Mesenchymal stem cell (in vitro differentiated cells and primary cell): Measurements from ENCODE around the gene DLEC1.

ENCODE experiments used
- DNase-seq: peaks from one replicate; pipeline ENCODE4 v3.0.0-alpha.2; 2013
- H2AFZ ChIP-seq: one replicate; pipeline ENCODE4 v1.6.1; 2013; ENCODE audit warnings: low read depth, mild to moderate bottlenecking, control low read depth, inconsistent platforms, low read length, moderate library complexity
- H2AK5ac ChIP-seq: 2 replicates; pipeline ENCODE4 v1.6.1; 2013; ENCODE audit warnings: low read length, moderate library complexity, mild to moderate bottlenecking, inconsistent platforms; ENCODE audit not compliant: severe bottlenecking
- H2BK120ac ChIP-seq: one replicate; pipeline ENCODE4 v1.6.1; 2013; ENCODE audit warnings: low read depth, mild to moderate bottlenecking, inconsistent platforms, low read length, moderate library complexity
- H2BK12ac ChIP-seq, 2 experiments: one replicate each; pipeline ENCODE4 v1.6.1; 2013; ENCODE audit warnings: inconsistent platforms in 2 of 2, low read length in 2 of 2, mild to moderate bottlenecking in 2 of 2, moderate library complexity in 2 of 2, control low read depth in 1 of 2
- H2BK15ac ChIP-seq: one replicate; pipeline ENCODE4 v1.6.1; 2013; ENCODE audit warnings: mild to moderate bottlenecking, low read depth, inconsistent platforms; ENCODE audit not compliant: poor library complexity, severe bottlenecking
- H2BK5ac ChIP-seq: 2 replicates; pipeline ENCODE4 v1.6.1; 2013; ENCODE audit warnings: low read depth, mild to moderate bottlenecking, low read length, control low read depth, inconsistent platforms; ENCODE audit not compliant: poor library complexity, severe bottlenecking
- H3K14ac ChIP-seq, 2 experiments: one replicate each; pipeline ENCODE4 v1.6.1; 2013; ENCODE audit warnings: inconsistent platforms in 2 of 2, low read length in 2 of 2, control low read depth in 1 of 2, mild to moderate bottlenecking in 1 of 2, moderate library complexity in 1 of 2
- H3K18ac ChIP-seq, 2 experiments: one replicate each; pipeline ENCODE4 v1.6.1; 2013; ENCODE audit warnings: inconsistent platforms in 2 of 2, low read length in 2 of 2, control low read depth in 1 of 2, low read depth in 1 of 2, mild to moderate bottlenecking in 1 of 2
- H3K23ac ChIP-seq, 2 experiments: one replicate each; pipeline ENCODE4 v1.6.1; 2013; ENCODE audit warnings: inconsistent platforms in 2 of 2, low read length in 2 of 2, mild to moderate bottlenecking in 2 of 2, moderate library complexity in 2 of 2, control low read depth in 1 of 2
- H3K27ac ChIP-seq: 2 replicates; pipeline ENCODE4 v1.5.1; 2013; ENCODE audit warnings: mild to moderate bottlenecking, moderate library complexity, low read length, control low read depth, inconsistent platforms; ENCODE audit not compliant: poor library complexity, severe bottlenecking
- H3K27me3 ChIP-seq, 2 experiments: 2 replicates each; pipeline versions ENCODE4 v1.6.1 to v1.7.0; 2013; ENCODE audit warnings: low read length in 2 of 2, mild to moderate bottlenecking in 2 of 2, moderate library complexity in 2 of 2, control low read depth in 1 of 2, inconsistent platforms in 1 of 2; ENCODE audit not compliant: control insufficient read depth in 1 of 2, insufficient read depth in 1 of 2
- H3K36me3 ChIP-seq, 2 experiments: 2 replicates each; pipeline versions ENCODE4 v1.6.1 to v1.7.0; 2013; ENCODE audit warnings: low read length in 2 of 2, control low read depth in 1 of 2, inconsistent platforms in 1 of 2, low read depth in 1 of 2, mild to moderate bottlenecking in 1 of 2; ENCODE audit not compliant: insufficient read depth in 2 of 2, control insufficient read depth in 1 of 2
- H3K4ac ChIP-seq, 2 experiments: one replicate each; pipeline ENCODE4 v1.6.1; 2013; ENCODE audit warnings: inconsistent platforms in 2 of 2, low read length in 2 of 2, mild to moderate bottlenecking in 2 of 2, moderate library complexity in 2 of 2, control low read depth in 1 of 2, low read depth in 1 of 2
- H3K4me1 ChIP-seq: 2 replicates; pipeline ENCODE4 v1.6.1; 2013; ENCODE audit warnings: low read depth, low read length, control low read depth; ENCODE audit not compliant: control insufficient read depth, insufficient read depth
- H3K4me2 ChIP-seq: 2 replicates; pipeline ENCODE4 v1.6.1; 2013; ENCODE audit warnings: low read length, mild to moderate bottlenecking, inconsistent platforms; ENCODE audit not compliant: poor library complexity, severe bottlenecking
- H3K4me3 ChIP-seq, 2 experiments: 2 replicates each; pipeline versions ENCODE4 v1.5.1 to v1.7.0; 2013; ENCODE audit warnings: low read length in 2 of 2, mild to moderate bottlenecking in 2 of 2, control low read depth in 1 of 2, low read depth in 1 of 2; ENCODE audit not compliant: insufficient read depth in 1 of 2
- H3K79me1 ChIP-seq: replicated peaks from 2 replicates; pipeline ENCODE4 v1.6.1; 2013; ENCODE audit warnings: mild to moderate bottlenecking, control low read depth, low read length, inconsistent platforms; ENCODE audit not compliant: poor library complexity, severe bottlenecking
- H3K9ac ChIP-seq: 2 replicates; pipeline ENCODE4 v1.7.0; 2013; ENCODE audit warnings: mild to moderate bottlenecking, low read length, moderate library complexity
- H3K9me3 ChIP-seq: 2 replicates; pipeline ENCODE4 v1.7.0; 2013; ENCODE audit warnings: mild to moderate bottlenecking, low read length; ENCODE audit not compliant: control insufficient read depth
- H4K8ac ChIP-seq: one replicate; pipeline ENCODE4 v1.6.1; 2013; ENCODE audit warnings: inconsistent platforms, mild to moderate bottlenecking, low read length, moderate library complexity
- H4K91ac ChIP-seq: one replicate; pipeline ENCODE4 v1.6.1; 2013; ENCODE audit warnings: mild to moderate bottlenecking, low read length, inconsistent platforms
- WGBS: methylation state at CpG from one replicate; pipeline ENCODE4 v1.1.7; 2013; ENCODE audit warnings: mixed read lengths; 5-methylcytosine and 5-hydroxymethylcytosine counted together

Gene DLEC1

DNA sequence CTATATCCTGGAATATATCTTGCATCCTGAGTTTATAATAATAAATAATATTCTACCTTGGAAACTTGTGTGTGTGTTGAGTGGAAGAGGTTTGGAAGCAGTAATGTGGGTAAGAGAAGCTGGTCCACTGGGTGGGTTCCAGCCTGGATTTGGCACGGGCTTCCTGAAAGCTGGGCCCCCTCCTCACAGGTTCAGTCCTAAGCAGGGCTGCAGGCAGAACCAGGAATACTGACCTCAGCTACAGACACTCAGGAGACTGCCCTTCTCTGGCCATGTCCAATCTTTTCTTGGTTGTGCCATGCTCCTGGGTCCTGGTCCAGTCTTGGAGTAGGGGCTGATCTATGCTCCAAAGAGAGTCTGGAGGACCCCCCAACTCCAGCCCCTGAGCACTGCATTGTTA, 104.0 kb downstream of the DLEC1 start:
- Histone ChIP-seq H2BK120ac (no peak overlapping the region), H3K23ac (no peak overlapping the region), H2BK5ac (no peak overlapping the region), H2BK12ac (no peak overlapping the region), H3K9me3 (peaks cover 14% of the 10 kb centered on the region), H2AK5ac (no peak overlapping the region), H3K79me1 (peaks cover 19% of the 10 kb centered on the region), H4K91ac (no peak overlapping the region), H2AFZ (no peak overlapping the region), H3K14ac (no peak overlapping the region), H3K27ac (no peak overlapping the region), H3K4ac (no peak overlapping the region), H3K4me1 (peaks cover 22% of the 10 kb centered on the region), H3K18ac (no peak overlapping the region), H4K8ac (no peak overlapping the region), H3K4me3 (no peak overlapping the region), H3K36me3 (peaks cover 23 to 24% of the 10 kb centered on the region in 2 experiments), H3K9ac (no peak overlapping the region), H2BK15ac (no peak overlapping the region), H3K27me3 (no peaks in the 10 kb centered on the region), H3K4me2 (no peak overlapping the region)
- DNase-seq, result no peak
- WGBS, result 100% methylated on average over 1 of the region's 1 CpG

GRCh38 chr3:38143511-38143910, 104.5 kb downstream of the DLEC1 start:
- Histone ChIP-seq H2BK5ac (no peak overlapping the region), H3K27ac (no peak overlapping the region), H3K9me3 (peaks cover 14% of the 10 kb centered on the region), H3K27me3 (no peaks in the 10 kb centered on the region), H4K91ac (no peak overlapping the region), H3K14ac (no peak overlapping the region), H2BK12ac (no peak overlapping the region), H3K18ac (no peak overlapping the region), H3K23ac (no peak overlapping the region), H3K36me3 (peaks cover 23 to 24% of the 10 kb centered on the region in 2 experiments), H3K4me2 (no peak overlapping the region), H3K4ac (no peak overlapping the region), H3K9ac (no peak overlapping the region), H3K4me3 (no peak overlapping the region), H2AFZ (no peak overlapping the region), H4K8ac (no peak overlapping the region), H2BK120ac (no peak overlapping the region), H3K4me1 (peaks cover 17% of the 10 kb centered on the region), H3K79me1 (peaks cover 19% of the 10 kb centered on the region), H2BK15ac (no peak overlapping the region), H2AK5ac (no peak overlapping the region)
- no peak for DNase-seq
- 73% methylated on average over 3 of the region's 3 CpGs for WGBS

DNA sequence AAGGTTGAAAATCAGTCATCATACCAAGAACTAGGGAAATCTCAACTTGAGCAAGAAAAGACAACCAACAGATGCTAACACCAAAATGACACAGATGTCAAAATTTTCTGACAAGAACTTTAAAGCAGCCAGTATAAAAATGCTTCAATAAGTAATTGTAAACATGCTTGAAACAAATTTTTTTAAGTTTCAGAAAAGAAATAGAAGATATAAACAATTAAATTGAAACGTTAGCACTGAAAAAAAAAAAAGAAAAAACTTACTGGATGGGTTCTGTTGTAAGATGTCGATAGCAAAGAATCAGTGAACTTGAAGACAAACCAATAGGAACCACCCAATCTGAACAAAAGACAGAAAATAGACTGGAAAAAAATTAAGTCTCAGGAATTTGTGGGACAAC, 107.5 kb downstream of the DLEC1 start:
- no peak overlapping the region for H3K14ac ChIP-seq
- no peaks in the 10 kb centered on the region for H3K79me1 ChIP-seq
- no peak overlapping the region for H4K8ac ChIP-seq
- no peak overlapping the region for H2BK5ac ChIP-seq
- H2AFZ ChIP-seq, result no peak overlapping the region
- no peak overlapping the region for H3K4me2 ChIP-seq
- H3K27ac ChIP-seq, result no peak overlapping the region
- H3K18ac ChIP-seq, result no peak overlapping the region
- no peaks in the 10 kb centered on the region for H3K27me3 ChIP-seq
- no peak for DNase-seq
- H4K91ac ChIP-seq, result no peak overlapping the region
- H3K4me3 ChIP-seq, result no peak overlapping the region
- H3K23ac ChIP-seq, result no peak overlapping the region
- no peak overlapping the region for H2BK120ac ChIP-seq
- H2BK15ac ChIP-seq, result no peak overlapping the region
- H3K4ac ChIP-seq, result no peak overlapping the region
- no peak overlapping the region for H3K9ac ChIP-seq
- peaks cover 6% of the 10 kb centered on the region for H3K4me1 ChIP-seq
- H2BK12ac ChIP-seq, result no peak overlapping the region
- no CpG with 5 or more reads among the region's 2 CpGs for WGBS
- H3K36me3 ChIP-seq, result peaks cover 10 to 12% of the 10 kb centered on the region in 2 experiments
- peaks cover 14% of the 10 kb centered on the region for H3K9me3 ChIP-seq
- H2AK5ac ChIP-seq, result no peak overlapping the region

GRCh38 chr3:38147421-38147820, 108.4 kb downstream of the DLEC1 start:
- DNase-seq, result no peak
- 100% methylated on average over 2 of the region's 3 CpGs for WGBS
- no peak overlapping the region for H3K4me3 ChIP-seq
- no peaks in the 10 kb centered on the region for H3K79me1 ChIP-seq
- no peaks in the 10 kb centered on the region for H3K4me1 ChIP-seq
- no peak overlapping the region for H3K4ac ChIP-seq
- H2AK5ac ChIP-seq, result no peak overlapping the region
- no peak overlapping the region for H3K14ac ChIP-seq
- H3K27me3 ChIP-seq, result no peaks in the 10 kb centered on the region
- H2AFZ ChIP-seq, result no peak overlapping the region
- H2BK12ac ChIP-seq, result no peak overlapping the region
- H2BK120ac ChIP-seq, result no peak overlapping the region
- H4K91ac ChIP-seq, result no peak overlapping the region
- peaks cover 3% of the 10 kb centered on the region in 2 experiments for H3K36me3 ChIP-seq
- H3K18ac ChIP-seq, result no peak overlapping the region
- H3K27ac ChIP-seq, result no peak overlapping the region
- peaks cover 14% of the 10 kb centered on the region for H3K9me3 ChIP-seq
- H2BK5ac ChIP-seq, result no peak overlapping the region
- no peak overlapping the region for H2BK15ac ChIP-seq
- no peak overlapping the region for H4K8ac ChIP-seq
- no peak overlapping the region for H3K9ac ChIP-seq
- no peak overlapping the region for H3K23ac ChIP-seq
- no peak overlapping the region for H3K4me2 ChIP-seq
